GM19452 (cell line): ENCODE measurements around the gene DENND1A.

Experiments used
- ATAC-seq: cut with Tn5 transposase; IDR thresholded peaks from one replicate; pipeline ENCODE4 v1.9.1; 2021; ENCODE audit not compliant: unreplicated experiment

The DENND1A gene

GRCh38 chr9:123368536-123369153, 561.3 kb downstream of the DENND1A start:
- ATAC-seq = no peak

- no peak for ATAC-seq
Measured at GRCh38 chr9:123368023-123368422, 561.9 kb downstream of the DENND1A start.

GRCh38 chr9:123365881-123366528, 563.9 kb downstream of the DENND1A start:
- no peak for ATAC-seq

DNA sequence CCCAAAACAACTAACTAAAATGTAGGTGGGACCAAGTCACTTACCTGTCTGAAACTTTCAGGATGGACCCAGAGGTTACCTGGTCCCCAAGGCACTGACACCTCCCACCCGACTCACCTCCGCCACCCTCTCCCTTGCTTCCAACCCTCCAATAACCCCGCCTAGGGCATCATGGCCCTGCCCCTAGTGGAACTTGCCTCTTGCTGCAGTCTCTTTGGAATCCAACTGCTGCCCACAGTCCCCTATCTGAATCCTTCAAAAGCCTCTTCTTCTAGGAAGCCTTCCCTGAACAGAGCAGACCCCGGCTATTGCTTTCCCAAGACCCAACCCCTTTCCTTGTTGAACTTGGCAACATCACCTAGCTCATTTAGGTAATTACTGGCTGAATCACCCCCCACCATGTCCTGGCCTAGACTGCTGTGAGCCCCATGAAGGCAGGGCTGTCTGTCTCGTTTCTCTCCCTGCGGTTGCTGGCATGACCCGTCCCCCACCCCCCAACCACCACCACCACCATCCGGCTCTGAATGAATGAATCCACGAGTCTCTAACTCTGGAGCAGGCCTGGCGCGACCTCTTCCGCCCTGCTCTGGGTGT, 564.5 kb downstream of the DENND1A start:
- ATAC-seq = no peak

DNA sequence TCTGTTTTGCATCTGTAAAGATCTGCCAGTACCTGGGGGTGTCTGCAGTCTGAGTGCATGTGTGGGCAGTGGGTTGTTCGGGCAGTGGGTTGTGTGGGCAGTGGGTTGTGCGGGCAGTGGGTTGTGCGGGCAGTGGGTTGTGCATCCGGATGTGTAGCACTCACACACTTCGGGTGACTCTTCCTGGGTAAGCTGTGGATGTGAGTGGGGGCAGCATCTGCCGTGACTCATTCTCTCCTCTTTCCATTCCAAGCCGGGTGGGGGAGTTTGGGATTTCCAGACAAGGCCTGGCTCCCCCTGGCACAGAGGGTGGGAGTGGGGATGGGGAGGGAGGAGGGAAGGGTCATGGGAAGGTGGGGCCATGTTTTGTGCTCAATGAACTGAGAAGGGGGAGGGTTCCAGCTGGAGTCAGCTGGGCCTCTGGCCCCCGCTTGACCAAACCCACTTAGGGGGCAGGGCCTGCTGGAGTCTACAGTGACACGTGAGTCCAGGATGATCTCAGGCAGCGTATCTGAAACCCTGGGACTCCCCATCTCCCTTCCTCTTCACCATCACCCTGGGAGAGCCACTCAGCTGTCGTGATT, 565.6 kb downstream of the DENND1A start:
- no peak for ATAC-seq

GRCh38 chr9:123362856-123363255, 567.1 kb downstream of the DENND1A start:
- ATAC-seq = no peak

- no peak for ATAC-seq
Measured at GRCh38 chr9:123361731-123362510, 568.0 kb downstream of the DENND1A start.

DNA sequence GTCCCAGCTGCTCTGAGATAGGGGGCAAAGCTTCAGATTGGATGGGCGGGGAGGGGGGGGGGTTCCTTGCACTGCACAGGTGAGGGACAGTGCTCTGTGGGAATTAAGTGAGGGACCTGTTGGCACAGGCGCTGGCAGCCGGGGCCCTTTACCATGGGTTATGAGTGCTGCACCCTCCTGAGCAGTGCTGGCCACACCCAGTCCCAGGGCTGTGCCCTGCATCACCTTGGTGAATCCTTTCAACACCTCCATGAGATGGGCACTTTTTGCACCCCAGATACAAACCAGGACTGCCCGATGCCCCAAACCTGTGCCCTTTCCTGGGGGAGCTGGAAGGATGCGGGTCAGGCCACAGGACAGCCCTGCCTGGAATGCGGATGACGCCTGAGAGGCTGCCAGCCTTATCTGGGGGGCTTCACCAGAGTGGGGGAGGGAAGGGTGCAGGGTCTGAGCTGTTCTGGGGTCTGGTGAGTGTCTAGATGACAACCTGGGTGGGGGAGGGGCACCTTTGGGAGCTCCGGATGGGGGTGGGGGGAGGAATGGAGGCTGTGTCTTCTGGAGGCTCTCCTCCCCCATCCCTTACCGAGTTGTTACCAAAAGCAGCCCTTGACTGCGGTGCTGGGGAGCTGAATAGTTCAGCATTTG, 568.7 kb downstream of the DENND1A start:
- ATAC-seq = no peak

- no peak for ATAC-seq
Measured at GRCh38 chr9:123360161-123361085, 569.5 kb downstream of the DENND1A start.

- no peak for ATAC-seq
Measured at GRCh38 chr9:123359546-123359945, 570.4 kb downstream of the DENND1A start.

- no peak for ATAC-seq
Measured at GRCh38 chr9:123359106-123359505, 570.8 kb downstream of the DENND1A start.

GRCh38 chr9:123358181-123358905, 571.6 kb downstream of the DENND1A start:
- ATAC-seq = no peak

GRCh38 chr9:123357743-123358059, 572.2 kb downstream of the DENND1A start:
- ATAC-seq = no peak

DNA sequence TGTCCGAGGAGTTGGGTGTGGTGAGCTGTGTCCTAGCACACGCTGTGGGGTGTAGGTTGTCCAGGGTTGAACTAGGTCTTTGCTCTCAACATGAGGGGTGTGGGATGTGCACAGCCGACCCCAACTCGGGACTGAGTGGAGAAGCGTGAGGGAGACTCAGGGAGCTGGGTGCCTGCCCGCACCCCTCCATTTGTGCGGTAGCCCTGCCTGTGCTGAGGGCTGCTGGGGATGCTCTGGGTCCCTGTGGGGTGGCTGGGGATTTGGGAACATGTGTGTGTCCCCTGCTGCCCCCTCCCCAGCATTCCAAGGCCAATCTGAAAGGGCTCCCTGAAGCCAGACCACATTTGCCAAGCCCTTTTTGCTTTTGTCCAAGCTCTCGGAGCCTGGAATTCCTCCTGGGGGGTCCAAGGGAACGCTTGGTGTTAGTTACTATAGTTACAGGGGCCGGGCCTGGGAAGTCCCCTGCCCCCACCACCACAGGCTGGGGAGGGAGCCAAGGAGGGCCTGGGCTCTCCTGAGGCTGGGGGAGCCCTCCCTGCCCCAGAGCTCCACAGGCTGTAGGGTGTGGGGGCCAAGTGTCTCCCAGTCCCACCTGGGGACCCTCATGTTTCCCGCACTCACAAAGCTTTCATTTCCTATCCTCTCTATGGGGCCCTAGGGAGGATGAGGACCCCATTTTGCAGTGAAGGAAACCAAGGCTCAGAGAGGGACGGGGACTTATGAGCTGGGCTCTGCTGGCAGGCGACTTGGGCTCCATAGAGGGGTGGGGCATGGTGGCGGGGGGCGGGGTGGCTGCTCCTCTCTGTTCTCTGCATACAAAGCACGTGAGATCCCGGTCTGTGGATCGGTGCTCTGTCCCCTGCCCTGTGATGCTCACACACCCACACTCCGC, 572.8 kb downstream of the DENND1A start:
- no peak for ATAC-seq

DNA sequence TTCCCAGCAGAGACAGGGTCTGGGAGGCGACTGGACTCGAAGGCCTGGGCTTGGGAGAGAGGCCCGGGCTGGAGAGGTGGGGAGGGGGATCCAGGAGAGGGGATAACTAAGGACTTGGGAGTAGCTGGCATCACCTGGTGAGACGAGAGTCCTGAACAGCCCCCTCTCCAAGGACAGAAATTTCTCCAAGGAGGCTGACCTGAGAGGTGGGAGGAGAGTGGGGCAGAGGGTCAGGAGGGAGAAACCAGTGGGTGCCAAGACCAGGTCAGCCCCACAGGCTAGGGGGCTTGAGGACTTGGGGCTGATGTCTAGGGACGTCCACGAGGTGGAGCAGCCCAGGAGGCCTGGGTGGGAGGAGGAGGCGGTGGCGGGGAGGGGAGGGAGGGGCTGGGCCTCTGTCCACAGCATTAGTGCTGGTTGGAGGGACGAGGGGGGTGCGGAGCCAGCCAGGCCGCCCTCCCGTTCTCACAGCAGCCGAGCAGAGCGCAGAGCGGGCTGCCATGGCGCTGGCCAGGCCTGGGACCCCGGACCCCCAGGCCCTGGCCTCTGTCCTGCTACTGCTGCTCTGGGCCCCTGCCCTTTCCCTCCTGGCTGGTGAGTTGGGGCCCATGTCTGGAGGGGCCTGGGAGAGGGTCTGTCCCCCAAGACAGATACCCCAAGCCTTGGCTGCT, 574.0 kb downstream of the DENND1A start, which contains the start of gene CRB2:
Gene CRB2 (plus strand): TSS at position 437 of the 671 bp plus-strand sequence. CDS start 64 bp downstream, at position 501.
- no peak for ATAC-seq

DNA sequence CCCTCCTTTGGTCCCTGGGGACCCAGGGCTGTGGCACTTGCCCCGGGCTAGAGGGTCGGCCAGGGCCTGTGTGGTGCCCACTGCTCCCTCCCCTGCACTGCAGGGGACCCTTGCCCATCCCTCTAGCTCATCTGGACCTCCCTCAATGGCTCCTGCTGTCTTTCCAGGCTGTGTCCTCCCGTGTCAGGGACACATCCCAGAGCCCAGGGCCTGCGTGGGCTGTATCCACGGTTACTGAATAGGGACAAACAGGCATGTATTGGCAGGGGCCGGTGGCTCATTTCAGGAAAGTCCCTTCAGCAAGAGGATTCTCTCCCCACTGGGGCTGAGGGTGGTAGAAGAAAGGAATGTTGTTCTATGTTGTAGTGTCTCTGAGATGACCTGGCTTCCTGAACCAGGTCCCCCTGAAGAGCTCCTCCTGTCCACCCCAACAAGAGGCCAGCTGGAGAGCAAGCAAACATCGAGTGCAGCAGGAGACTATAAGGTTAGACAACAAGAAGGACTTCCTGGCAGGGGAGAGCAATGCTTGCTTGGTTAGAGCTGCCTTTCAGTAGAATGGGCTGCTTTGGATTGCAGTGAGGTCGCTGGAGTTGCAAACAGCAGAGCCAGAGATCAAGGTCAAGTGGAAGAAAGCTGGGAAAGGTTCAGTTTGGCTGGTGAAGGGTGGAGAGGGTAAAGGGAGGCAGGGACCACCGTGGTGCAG, 575.0 kb downstream of the DENND1A start:
- no peak for ATAC-seq

DNA sequence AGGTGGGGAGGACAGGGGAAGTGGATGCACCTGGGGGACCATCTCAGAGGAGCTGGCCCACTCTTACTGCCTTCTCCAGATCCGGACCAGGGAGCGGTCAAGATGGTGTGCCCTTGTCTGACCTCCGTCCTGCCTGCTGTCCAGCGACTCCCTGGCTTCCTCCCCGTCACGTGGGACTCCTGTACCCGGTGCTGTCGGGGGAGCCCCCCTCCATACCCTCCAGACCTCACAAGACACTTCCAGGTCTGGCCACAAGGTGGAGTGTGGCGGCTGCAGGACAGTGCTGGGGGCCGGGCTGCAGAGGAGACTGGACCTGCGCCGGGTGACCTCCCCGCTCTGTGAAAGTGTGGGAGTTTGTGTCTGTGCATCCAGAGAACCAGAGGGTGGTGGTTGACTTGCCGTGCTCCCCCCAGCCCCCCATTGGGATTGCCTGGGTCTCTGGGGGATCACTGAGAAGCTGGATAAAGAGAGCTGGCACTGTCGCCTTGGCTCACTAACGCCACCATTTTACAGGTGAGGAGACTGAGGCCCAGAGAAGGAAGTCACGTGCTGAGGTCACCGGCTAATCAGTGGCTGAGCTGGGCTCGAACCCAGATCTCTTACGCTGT, 575.8 kb downstream of the DENND1A start:
- ATAC-seq = no peak
